Measurements from ENCODE around the gene ESR1.
A peak's percentile ranks its signal among the peaks of the same experiment; 100 is the strongest.

ESR1 gene

GRCh38 chr6:152091201-152091600 lies 283.7 kb downstream of the ESR1 start:
- TF ChIP-seq CTCF (IDR thresholded peaks at IDR 0.05): no peak
- H3K4me3 ChIP-seq: no peak overlapping the region
- no peak for DNase-seq (ENCODE audit: low spot score)

GRCh38 chr6:152091851-152092341 lies 284.4 kb downstream of the ESR1 start:
- no peak for TF ChIP-seq CTCF (IDR thresholded peaks at IDR 0.05)
- DNase-seq (ENCODE audit: low spot score): no peak
- Histone ChIP-seq H3K27ac (peak overlapping the region in 1 of 2 donors; percentile 64), H3K4me3 (no peak overlapping the region)

More at GRCh38 chr6:152091201-152091600, 283.7 kb downstream of the ESR1 start:
- H3K27ac ChIP-seq: peak overlapping the region in 1 of 2 donors; percentile 64

- Histone ChIP-seq H3K4me3 (no peak overlapping the region), H3K27ac (peak overlapping the region in 1 of 2 donors; percentile 94)
- no peak for TF ChIP-seq CTCF (IDR thresholded peaks at IDR 0.05)
- no peak for DNase-seq (ENCODE audit: low spot score)
Measured at GRCh38 chr6:152093711-152094110, 286.2 kb downstream of the ESR1 start.

GRCh38 chr6:152094276-152094675 lies 286.8 kb downstream of the ESR1 start:
- no peak for TF ChIP-seq CTCF (IDR thresholded peaks at IDR 0.05)
- peak overlapping the region; percentile 47 to 94 for H3K27ac ChIP-seq
- no peak overlapping the region for H3K4me3 ChIP-seq
- DNase-seq (ENCODE audit: low spot score): no peak

GRCh38 chr6:152094992-152095592 lies 287.6 kb downstream of the ESR1 start:
- TF ChIP-seq CTCF (IDR thresholded peaks at IDR 0.05): no peak
- H3K4me3 ChIP-seq: peak overlapping the region; percentile 31
- H3K27ac ChIP-seq: peak overlapping the region; percentile 47 to 94
- DNase-seq (ENCODE audit: low spot score): peak; percentile 90

GRCh38 chr6:152096863-152097496 lies 289.5 kb downstream of the ESR1 start:
- Histone ChIP-seq H3K27ac (peak overlapping the region; percentile 37 to 61), H3K4me3 (no peak overlapping the region)
- DNase-seq (ENCODE audit: low spot score): no peak
- no peak for TF ChIP-seq CTCF (IDR thresholded peaks at IDR 0.05)

GRCh38 chr6:152098683-152099082 lies 291.2 kb downstream of the ESR1 start:
- no peak overlapping the region for H3K27ac ChIP-seq
- H3K4me3 ChIP-seq: no peak overlapping the region
- TF ChIP-seq CTCF (IDR thresholded peaks at IDR 0.05): no peak
- DNase-seq (ENCODE audit: low spot score): no peak
